ENCODE results near the gene MSANTD2. TPM values are rescaled to one million over a fixed set of nuclear protein-coding genes. Genes with fewer than 3 reads are reported as not detected.

The MSANTD2 gene
- total and polyA plus RNA-seq, 2 donors (not counting 1 experiment from before 2014, with no cell fraction given): 11.1 to 26.8 TPM

- Mint-ChIP-seq H3K4me3 (no peak within 1 kb of the TSS), H3K27ac (no peak within 1 kb of the TSS), H3K27me3 (peaks cover 4% of the 10 kb centered on the region), H3K4me1 (peaks cover 28% of the 10 kb centered on the region), H3K9me3 (ENCODE audit: insufficient read depth) (no peaks in the 10 kb centered on the region)
- Histone ChIP-seq H3K36me3 (replicated peaks in 1 of 2; ENCODE audit: control extremely low read depth in 1 of 2, control insufficient read depth in 1 of 2, extremely low read depth in 1 of 2, insufficient read depth in 2 of 2, low read length in 1 of 2) (no peaks in the 10 kb centered on the region), H2AFZ (ENCODE audit: insufficient read depth, low read depth, low read length, poor library complexity, severe bottlenecking) (no peak within 1 kb of the TSS), H3K9ac (ENCODE audit: low read length) (no peak within 1 kb of the TSS), H3K9me3 (ENCODE audit: control extremely low read depth in 1 of 3, control insufficient read depth in 2 of 3, insufficient read depth in 1 of 3, low read length in 2 of 3) (no peaks in the 10 kb centered on the region), H3K4me2 (replicated peaks; ENCODE audit: low read depth, low read length, poor library complexity, severe bottlenecking) (no peak within 1 kb of the TSS), H3K79me2 (ENCODE audit: control insufficient read depth, insufficient read depth, low read length) (peaks cover 8% of the 10 kb centered on the region), H4K20me1 (ENCODE audit: control insufficient read depth, insufficient read depth, low read length, poor library complexity, severe bottlenecking) (no peaks in the 10 kb centered on the region), H3K4me1 (ENCODE audit: control insufficient read depth in 2 of 2, insufficient read depth in 2 of 2, low read length in 2 of 2) (peaks cover 24 to 35% of the 10 kb centered on the region in 2 donors), H3K27ac (ENCODE audit: low read length in 2 of 2) (no peak within 1 kb of the TSS), H3K27me3 (replicated peaks in 1 of 4; ENCODE audit: control extremely low read depth in 1 of 4, control insufficient read depth in 3 of 4, insufficient read depth in 4 of 4, low read length in 3 of 4) (no peaks in the 10 kb centered on the region), H3K4me3 (ENCODE audit: control extremely low read depth in 1 of 5, extremely low read depth in 1 of 5, insufficient read depth in 1 of 5, low read depth in 2 of 5, low read length in 4 of 5) (no peak within 1 kb of the TSS)
- DNase-seq: no peak
- ATAC-seq (ENCODE audit: low read depth): no peak
- CTCF ChIA-PET: interaction anchor here (1.5 to 9.8 kb wide), 4 partner anchors 9 to 85 kb away, joined by 3 to 153 read pairs (median 13); partner anchors contain the start of gene ESAM
- POLR2A ChIA-PET: no interaction called here
- intact Hi-C loops (cut with micrococcal nuclease): no loop called here
- 85% methylated on average over 27 of the region's 42 CpGs for WGBS (ENCODE audit: insufficient coverage)
- TF ChIP-seq EZH2 (IDR thresholded peaks at IDR 0.05; ENCODE audit: borderline replicate concordance, insufficient read depth, low read depth, low read length, poor library complexity, severe bottlenecking): no peak
- TF ChIP-seq, protein P1, sequence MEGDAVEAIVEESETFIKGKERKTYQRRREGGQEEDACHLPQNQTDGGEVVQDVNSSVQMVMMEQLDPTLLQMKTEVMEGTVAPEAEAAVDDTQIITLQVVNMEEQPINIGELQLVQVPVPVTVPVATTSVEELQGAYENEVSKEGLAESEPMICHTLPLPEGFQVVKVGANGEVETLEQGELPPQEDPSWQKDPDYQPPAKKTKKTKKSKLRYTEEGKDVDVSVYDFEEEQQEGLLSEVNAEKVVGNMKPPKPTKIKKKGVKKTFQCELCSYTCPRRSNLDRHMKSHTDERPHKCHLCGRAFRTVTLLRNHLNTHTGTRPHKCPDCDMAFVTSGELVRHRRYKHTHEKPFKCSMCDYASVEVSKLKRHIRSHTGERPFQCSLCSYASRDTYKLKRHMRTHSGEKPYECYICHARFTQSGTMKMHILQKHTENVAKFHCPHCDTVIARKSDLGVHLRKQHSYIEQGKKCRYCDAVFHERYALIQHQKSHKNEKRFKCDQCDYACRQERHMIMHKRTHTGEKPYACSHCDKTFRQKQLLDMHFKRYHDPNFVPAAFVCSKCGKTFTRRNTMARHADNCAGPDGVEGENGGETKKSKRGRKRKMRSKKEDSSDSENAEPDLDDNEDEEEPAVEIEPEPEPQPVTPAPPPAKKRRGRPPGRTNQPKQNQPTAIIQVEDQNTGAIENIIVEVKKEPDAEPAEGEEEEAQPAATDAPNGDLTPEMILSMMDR (IDR thresholded peaks at IDR 0.05): no peak
Observed at GRCh38 chr11:124751741-124752470, 48.3 kb downstream of the MSANTD2 start, which contains the start of gene VSIG2. TSS of gene VSIG2 (minus strand) at chr11:124752255. CDS start at chr11:124752137, 118 bp downstream.

DNA sequence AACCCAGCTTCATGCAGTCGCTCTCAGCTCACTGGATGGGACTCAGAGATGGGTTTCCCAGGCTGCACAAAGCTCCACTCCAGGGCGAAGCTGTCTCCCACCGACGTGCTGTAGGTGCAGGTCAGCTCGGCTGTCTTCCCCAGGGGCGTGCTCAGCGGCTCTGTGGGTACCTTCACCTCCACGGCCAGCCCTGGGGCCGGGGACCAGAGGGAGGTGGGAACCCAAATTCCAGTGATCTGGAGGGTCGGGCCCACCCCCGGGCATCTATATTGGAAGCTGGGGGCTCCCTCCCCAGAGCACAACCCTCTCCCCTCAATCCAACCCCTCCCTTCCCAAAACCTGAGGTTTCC is 48.8 kb downstream of the MSANTD2 start:
- peaks cover 3% of the 10 kb centered on the region for H3K79me2 ChIP-seq (ENCODE audit: control insufficient read depth, insufficient read depth, low read length)
- intact Hi-C loops (cut with micrococcal nuclease): no loop called here
- no peaks in the 10 kb centered on the region for H3K36me3 ChIP-seq (replicated peaks in 1 of 2; ENCODE audit: control extremely low read depth in 1 of 2, control insufficient read depth in 1 of 2, extremely low read depth in 1 of 2, insufficient read depth in 2 of 2, low read length in 1 of 2)
- CTCF ChIA-PET: interaction anchor here (9.8 kb wide), 1 partner anchor 11 kb away, joined by 153 read pairs; the partner anchor contains the start of gene ESAM
- no peaks in the 10 kb centered on the region for H3K27me3 ChIP-seq (replicated peaks in 1 of 4; ENCODE audit: control extremely low read depth in 1 of 4, control insufficient read depth in 3 of 4, insufficient read depth in 4 of 4, low read length in 3 of 4)
- H4K20me1 ChIP-seq (ENCODE audit: control insufficient read depth, insufficient read depth, low read length, poor library complexity, severe bottlenecking): no peaks in the 10 kb centered on the region
- POLR2A ChIA-PET: no interaction called here
- no peaks in the 10 kb centered on the region for H3K9me3 ChIP-seq (ENCODE audit: control extremely low read depth in 1 of 3, control insufficient read depth in 2 of 3, insufficient read depth in 1 of 3, low read length in 2 of 3)
- Mint-ChIP-seq H3K9me3 (ENCODE audit: insufficient read depth) (no peaks in the 10 kb centered on the region), H3K27ac (no peak overlapping the region), H3K4me1 (peaks cover 30% of the 10 kb centered on the region), H3K27me3 (no peaks in the 10 kb centered on the region), H3K4me3 (no peak overlapping the region)
- DNase-seq (no peak), ATAC-seq (ENCODE audit: low read depth) (no peak)
- H3K4me2 ChIP-seq (replicated peaks; ENCODE audit: low read depth, low read length, poor library complexity, severe bottlenecking): no peak overlapping the region
- H2AFZ ChIP-seq (ENCODE audit: insufficient read depth, low read depth, low read length, poor library complexity, severe bottlenecking): no peak overlapping the region
- WGBS (ENCODE audit: insufficient coverage): 89% methylated on average over 11 of the region's 11 CpGs
- no peak overlapping the region for H3K9ac ChIP-seq (ENCODE audit: low read length)
- no peak overlapping the region for H3K27ac ChIP-seq (ENCODE audit: low read length in 2 of 2)
- no peak overlapping the region for H3K4me3 ChIP-seq (ENCODE audit: control extremely low read depth in 1 of 5, extremely low read depth in 1 of 5, insufficient read depth in 1 of 5, low read depth in 2 of 5, low read length in 4 of 5)
- peaks cover 24 to 35% of the 10 kb centered on the region in 2 donors for H3K4me1 ChIP-seq (ENCODE audit: control insufficient read depth in 2 of 2, insufficient read depth in 2 of 2, low read length in 2 of 2)
- no peak for TF ChIP-seq EZH2 (IDR thresholded peaks at IDR 0.05; ENCODE audit: borderline replicate concordance, insufficient read depth, low read depth, low read length, poor library complexity, severe bottlenecking)
- TF ChIP-seq, protein P1 (IDR thresholded peaks at IDR 0.05): no peak

Data from B cell (primary cell).